Measurements from ENCODE around the gene OPN1MW. TPM values are rescaled to one million over a fixed set of nuclear protein-coding genes. Genes with fewer than 3 reads are reported as not detected.

The OPN1MW gene
- total RNA-seq, 1 experiment from 2014 or later = not detected

DNA sequence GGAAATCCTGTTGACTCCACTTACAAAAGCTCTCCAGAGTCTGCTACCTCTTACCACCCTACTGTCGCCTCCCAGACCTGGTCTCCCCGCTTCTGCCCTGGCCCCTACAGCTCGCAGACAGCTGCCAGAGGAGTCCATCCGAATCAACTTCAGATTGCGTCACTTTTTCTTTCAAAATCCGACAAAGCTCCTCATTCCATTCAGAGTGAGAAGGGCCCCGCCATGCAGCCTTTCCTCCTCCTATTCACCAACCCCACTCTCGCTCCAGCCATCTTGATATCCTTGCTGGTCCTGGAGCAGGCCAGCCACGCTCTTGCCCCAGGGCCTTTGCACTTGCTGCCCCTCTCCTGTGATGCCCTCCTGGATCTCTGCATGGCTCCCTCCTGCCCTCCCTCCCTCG lies 43.5 kb upstream of the OPN1MW start:
- no peaks in the 10 kb centered on the region for H3K9me3 Mint-ChIP-seq (ENCODE audit: unreplicated experiment)
- CTCF ChIA-PET = no interaction called here
- no TSS peak for BruUV-seq (replicated peaks)
- no peaks in the 10 kb centered on the region for H3K9me3 ChIP-seq
- POLR2A ChIA-PET = no interaction called here
- intact Hi-C loops (cut with micrococcal nuclease; ENCODE audit: unreplicated experiment) = no loop called here
- H3K4me3 Mint-ChIP-seq (ENCODE audit: unreplicated experiment) = no peak overlapping the region
- no peaks in the 10 kb centered on the region for H3K36me3 Mint-ChIP-seq (ENCODE audit: insufficient read depth, unreplicated experiment)
- no peak overlapping the region for H3K27ac Mint-ChIP-seq (ENCODE audit: unreplicated experiment)
- H3K4me1 ChIP-seq = no peaks in the 10 kb centered on the region
- H3K36me3 ChIP-seq (ENCODE audit: control insufficient read depth, insufficient read depth, low read length) = no peaks in the 10 kb centered on the region
- no peaks in the 10 kb centered on the region for H3K4me1 Mint-ChIP-seq (ENCODE audit: low read depth, unreplicated experiment)
- H3K27me3 Mint-ChIP-seq (ENCODE audit: insufficient read depth, unreplicated experiment) = no peaks in the 10 kb centered on the region
- H3K4me3 ChIP-seq (ENCODE audit: low read depth, low read length) = no peak overlapping the region
- DNase-seq = no peak
- H3K27me3 ChIP-seq (replicated peaks; ENCODE audit: control insufficient read depth, insufficient read depth, low read length) = no peaks in the 10 kb centered on the region
- TF ChIP-seq, protein P1, sequence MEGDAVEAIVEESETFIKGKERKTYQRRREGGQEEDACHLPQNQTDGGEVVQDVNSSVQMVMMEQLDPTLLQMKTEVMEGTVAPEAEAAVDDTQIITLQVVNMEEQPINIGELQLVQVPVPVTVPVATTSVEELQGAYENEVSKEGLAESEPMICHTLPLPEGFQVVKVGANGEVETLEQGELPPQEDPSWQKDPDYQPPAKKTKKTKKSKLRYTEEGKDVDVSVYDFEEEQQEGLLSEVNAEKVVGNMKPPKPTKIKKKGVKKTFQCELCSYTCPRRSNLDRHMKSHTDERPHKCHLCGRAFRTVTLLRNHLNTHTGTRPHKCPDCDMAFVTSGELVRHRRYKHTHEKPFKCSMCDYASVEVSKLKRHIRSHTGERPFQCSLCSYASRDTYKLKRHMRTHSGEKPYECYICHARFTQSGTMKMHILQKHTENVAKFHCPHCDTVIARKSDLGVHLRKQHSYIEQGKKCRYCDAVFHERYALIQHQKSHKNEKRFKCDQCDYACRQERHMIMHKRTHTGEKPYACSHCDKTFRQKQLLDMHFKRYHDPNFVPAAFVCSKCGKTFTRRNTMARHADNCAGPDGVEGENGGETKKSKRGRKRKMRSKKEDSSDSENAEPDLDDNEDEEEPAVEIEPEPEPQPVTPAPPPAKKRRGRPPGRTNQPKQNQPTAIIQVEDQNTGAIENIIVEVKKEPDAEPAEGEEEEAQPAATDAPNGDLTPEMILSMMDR (IDR thresholded peaks at IDR 0.05; ENCODE audit: insufficient read depth in 1 of 2, low read depth in 1 of 2, low read length in 1 of 2, severe bottlenecking in 1 of 2, unreplicated experiment in 1 of 2) = no peak

DNA sequence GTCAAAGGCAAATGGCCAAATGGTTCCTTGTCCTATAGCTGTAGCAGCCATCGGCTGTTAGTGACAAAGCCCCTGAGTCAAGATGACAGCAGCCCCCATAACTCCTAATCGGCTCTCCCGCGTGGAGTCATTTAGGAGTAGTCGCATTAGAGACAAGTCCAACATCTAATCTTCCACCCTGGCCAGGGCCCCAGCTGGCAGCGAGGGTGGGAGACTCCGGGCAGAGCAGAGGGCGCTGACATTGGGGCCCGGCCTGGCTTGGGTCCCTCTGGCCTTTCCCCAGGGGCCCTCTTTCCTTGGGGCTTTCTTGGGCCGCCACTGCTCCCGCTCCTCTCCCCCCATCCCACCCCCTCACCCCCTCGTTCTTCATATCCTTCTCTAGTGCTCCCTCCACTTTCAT lies 42.2 kb upstream of the OPN1MW start:
- BruUV-seq (replicated peaks) = no TSS peak
- Histone ChIP-seq H3K9me3 (no peaks in the 10 kb centered on the region), H3K27me3 (replicated peaks; ENCODE audit: control insufficient read depth, insufficient read depth, low read length) (no peaks in the 10 kb centered on the region), H3K4me3 (ENCODE audit: low read depth, low read length) (no peak overlapping the region), H3K36me3 (ENCODE audit: control insufficient read depth, insufficient read depth, low read length) (no peaks in the 10 kb centered on the region), H3K4me1 (no peaks in the 10 kb centered on the region)
- Mint-ChIP-seq H3K4me1 (ENCODE audit: low read depth, unreplicated experiment) (no peaks in the 10 kb centered on the region), H3K36me3 (ENCODE audit: insufficient read depth, unreplicated experiment) (no peaks in the 10 kb centered on the region), H3K9me3 (ENCODE audit: unreplicated experiment) (no peaks in the 10 kb centered on the region), H3K27ac (ENCODE audit: unreplicated experiment) (no peak overlapping the region), H3K4me3 (ENCODE audit: unreplicated experiment) (no peak overlapping the region), H3K27me3 (ENCODE audit: insufficient read depth, unreplicated experiment) (no peaks in the 10 kb centered on the region)
- ChIA-PET CTCF (no interaction called here), POLR2A (no interaction called here)
- intact Hi-C loops (cut with micrococcal nuclease; ENCODE audit: unreplicated experiment) = no loop called here
- TF ChIP-seq, protein P1 (IDR thresholded peaks at IDR 0.05; ENCODE audit: insufficient read depth in 1 of 2, low read depth in 1 of 2, low read length in 1 of 2, severe bottlenecking in 1 of 2, unreplicated experiment in 1 of 2) = no peak
- no peak for DNase-seq

DNA sequence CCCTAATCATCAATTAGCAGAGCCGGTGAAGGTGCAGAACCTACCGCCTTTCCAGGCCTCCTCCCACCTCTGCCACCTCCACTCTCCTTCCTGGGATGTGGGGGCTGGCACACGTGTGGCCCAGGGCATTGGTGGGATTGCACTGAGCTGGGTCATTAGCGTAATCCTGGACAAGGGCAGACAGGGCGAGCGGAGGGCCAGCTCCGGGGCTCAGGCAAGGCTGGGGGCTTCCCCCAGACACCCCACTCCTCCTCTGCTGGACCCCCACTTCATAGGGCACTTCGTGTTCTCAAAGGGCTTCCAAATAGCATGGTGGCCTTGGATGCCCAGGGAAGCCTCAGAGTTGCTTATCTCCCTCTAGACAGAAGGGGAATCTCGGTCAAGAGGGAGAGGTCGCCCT lies 41.7 kb upstream of the OPN1MW start:
- POLR2A ChIA-PET = no interaction called here
- no peaks in the 10 kb centered on the region for H3K9me3 Mint-ChIP-seq (ENCODE audit: unreplicated experiment)
- H3K9me3 ChIP-seq = no peaks in the 10 kb centered on the region
- no peaks in the 10 kb centered on the region for H3K27me3 ChIP-seq (replicated peaks; ENCODE audit: control insufficient read depth, insufficient read depth, low read length)
- no peak for DNase-seq
- H3K36me3 Mint-ChIP-seq (ENCODE audit: insufficient read depth, unreplicated experiment) = no peaks in the 10 kb centered on the region
- H3K27me3 Mint-ChIP-seq (ENCODE audit: insufficient read depth, unreplicated experiment) = no peaks in the 10 kb centered on the region
- H3K36me3 ChIP-seq (ENCODE audit: control insufficient read depth, insufficient read depth, low read length) = no peaks in the 10 kb centered on the region
- CTCF ChIA-PET = no interaction called here
- no peak overlapping the region for H3K4me3 Mint-ChIP-seq (ENCODE audit: unreplicated experiment)
- no peaks in the 10 kb centered on the region for H3K4me1 Mint-ChIP-seq (ENCODE audit: low read depth, unreplicated experiment)
- TF ChIP-seq, protein P1 (IDR thresholded peaks at IDR 0.05; ENCODE audit: insufficient read depth in 1 of 2, low read depth in 1 of 2, low read length in 1 of 2, severe bottlenecking in 1 of 2, unreplicated experiment in 1 of 2) = no peak
- H3K27ac Mint-ChIP-seq (ENCODE audit: unreplicated experiment) = no peak overlapping the region
- BruUV-seq (replicated peaks) = no TSS peak
- intact Hi-C loops (cut with micrococcal nuclease; ENCODE audit: unreplicated experiment) = no loop called here
- H3K4me1 ChIP-seq = no peaks in the 10 kb centered on the region
- no peak overlapping the region for H3K4me3 ChIP-seq (ENCODE audit: low read depth, low read length)

All from Caco-2 (cell line).